K562 (cell line): Measurements from ENCODE around the gene UPK2. TPM values are rescaled to one million over a fixed set of nuclear protein-coding genes. Genes with fewer than 3 reads are reported as not detected.
A peak's percentile ranks its signal among the peaks of the same experiment; 100 is the strongest.

Source experiments
- ARID3B ChIP-seq: fragments of 250-450 bp; sonication (Bioruptor Pico); IDR thresholded peaks from 2 replicates; pipeline ENCODE4 v1.4.0; 2020; ENCODE audit warnings: borderline replicate concordance
- CBX5 ChIP-seq: IDR thresholded peaks from 2 replicates; pipeline ENCODE4 v1.6.1; 2014; ENCODE audit warnings: low read depth, borderline replicate concordance
- CHAMP1 ChIP-seq: fragments of 450-650 bp; IDR thresholded peaks from 2 replicates; pipeline ENCODE4 v1.6.1; 2016; ENCODE audit warnings: mild to moderate bottlenecking
- ELF2 ChIP-seq: fragments of 250-450 bp; sonication (Bioruptor Pico); IDR thresholded peaks from 2 replicates; pipeline ENCODE4 v1.5.0; 2021; ENCODE audit warnings: mild to moderate bottlenecking
- EP400 ChIP-seq: fragments of 450-650 bp; IDR thresholded peaks from 2 replicates; pipeline ENCODE4 v1.6.1; 2017; ENCODE audit warnings: antibody characterized with exemption, mild to moderate bottlenecking, moderate library complexity
- ETS1 ChIP-seq: conservative IDR thresholded peaks from 2 replicates; pipeline ENCODE4 v1.6.1; 2011; ENCODE audit warnings: low read depth, mild to moderate bottlenecking, low read length; ENCODE audit not compliant: control insufficient read depth
- HEY1 ChIP-seq: fragments of 250-450 bp; sonication (Bioruptor Pico); IDR thresholded peaks from 2 replicates; pipeline ENCODE4 v1.5.0; 2020; ENCODE audit warnings: mild to moderate bottlenecking, moderate library complexity, borderline replicate concordance
- MNT ChIP-seq, 2 experiments: fragments of 450-650 bp; conservative IDR thresholded peaks; 2 replicates each; pipeline ENCODE4 v1.6.1; 2017; ENCODE audit warnings: mild to moderate bottlenecking in 2 of 2, moderate library complexity in 2 of 2
- NCOA6 ChIP-seq: fragments of 450-650 bp; IDR thresholded peaks from 2 replicates; pipeline ENCODE4 v1.6.1; 2017; ENCODE audit warnings: mild to moderate bottlenecking
- PTRF ChIP-seq: fragments of 450-650 bp; IDR thresholded peaks from 2 replicates; pipeline ENCODE4 v1.6.1; 2016; ENCODE audit warnings: mild to moderate bottlenecking, missing genetic modification characterization, missing compliant biosample characterization
- TCF15 ChIP-seq: fragments of 250-450 bp; sonication (Bioruptor Pico); IDR thresholded peaks from 2 replicates; pipeline ENCODE4 v1.8.0; 2022; ENCODE audit warnings: moderate library complexity, mild to moderate bottlenecking, inconsistent platforms
- TFE3 ChIP-seq: fragments of 450-650 bp; formaldehyde crosslinking; IDR thresholded peaks from 2 replicates; pipeline ENCODE4 v1.4.0; 2020; ENCODE audit warnings: mild to moderate bottlenecking, mixed read lengths
- ZBTB49 ChIP-seq: sonication (generic); formaldehyde crosslinking; IDR thresholded peaks from 2 replicates; pipeline ENCODE4 v1.8.0; 2022; ENCODE audit warnings: missing genetic modification reagents, mild to moderate bottlenecking, borderline replicate concordance
- ZC3H8 ChIP-seq: fragments of 450-650 bp; IDR thresholded peaks from 2 replicates; pipeline ENCODE4 v1.6.1; 2017
- ZKSCAN8 ChIP-seq: fragments of 200-800 bp; sonication (Bioruptor generic); IDR thresholded peaks from 2 replicates; pipeline ENCODE4 v1.6.1; 2016; ENCODE audit warnings: missing genetic modification characterization, missing compliant biosample characterization
- ZNF282 ChIP-seq: sonication (generic); formaldehyde crosslinking; IDR thresholded peaks from 2 replicates; pipeline ENCODE4 v1.8.1; 2023; ENCODE audit warnings: missing genetic modification reagents
- polyA plus RNA-seq, 8 experiments: library from polyadenylated mRNA; depleted of rRNA in 4 of 8; stranded (reverse) in 5 of 8; unstranded in 3 of 8; fragments of >200 nt; fragmentation: Nextera tagmentation in 2 of 8; fragmentation: Illumina TruSeq in 1 of 8; extraction: Ambion mirVana in 2 of 8; extraction: Trizol in 1 of 8; gene quantifications; 2 replicates each; pipeline versions ENCODE4 v1.2.1 to v1.2.3, GENCODE V29; 2011 to 2014; ENCODE audit warnings: inconsistent platforms in 1 of 8, missing spikeins in 1 of 8
- total RNA-seq, 7 experiments: library from RNA; depleted of rRNA in 6 of 7; stranded (reverse); fragments of >200 nt in 6 of 7; fragmentation: Illumina TruSeq in 2 of 7; extraction: Trizol in 2 of 7; gene quantifications; 2 replicates each; pipeline versions ENCODE4 v1.2.1 to v1.2.3, GENCODE V29; 2011 to 2021; ENCODE audit warnings: low replicate concordance in 1 of 7

The UPK2 gene
- total and polyA plus RNA-seq, 9 of the 15 experiments (the other 6 are each of a cell fraction or from before 2014, with no cell fraction given): not detected

GRCh38 chr11:118980191-118980881, 24.2 kb downstream of the UPK2 start (continued):
- TF ChIP-seq ZBTB49 (no peak), TFE3 (no peak), ZKSCAN8 (CRISPR knock-in tag) (no peak), EP400 (peak; percentile 98), CBX5 (no peak), CHAMP1 (no peak), NCOA6 (no peak), ARID3B (CRISPR knock-in tag) (peak; percentile 20; the same call in 1 of the 2 replicates), ETS1 (no peak), ZC3H8 (no peak), MNT (conservative IDR thresholded peaks at IDR 0.05) (peak; percentile 99), PTRF (tag) (no peak), TCF15 (no peak), ZNF282 (CRISPR knock-in tag) (no peak), ELF2 (CRISPR knock-in tag) (no peak), HEY1 (CRISPR knock-in tag) (no peak)
